Measurements from ENCODE around the gene AFTPH.
A peak's percentile ranks its signal among the peaks of the same experiment; 100 is the strongest.
"Not testable (repeated sequence)": the region's sequence is repeated elsewhere in the genome, so short reads cannot be mapped to it uniquely, and the experiment has no call there.

Gene AFTPH

GRCh38 chr2:64501946-64502345, 22.2 kb upstream of the AFTPH start:
- no peak for FAIRE-seq

- FAIRE-seq = no peak
These were observed 21.3 kb upstream of the AFTPH start for GRCh38 chr2:64502860-64503259.

- FAIRE-seq = no peak
These were observed 19.1 kb upstream of the AFTPH start for GRCh38 chr2:64504774-64505720.

- FAIRE-seq = no peak
These were observed 17.4 kb upstream of the AFTPH start for GRCh38 chr2:64506686-64507085.

DNA sequence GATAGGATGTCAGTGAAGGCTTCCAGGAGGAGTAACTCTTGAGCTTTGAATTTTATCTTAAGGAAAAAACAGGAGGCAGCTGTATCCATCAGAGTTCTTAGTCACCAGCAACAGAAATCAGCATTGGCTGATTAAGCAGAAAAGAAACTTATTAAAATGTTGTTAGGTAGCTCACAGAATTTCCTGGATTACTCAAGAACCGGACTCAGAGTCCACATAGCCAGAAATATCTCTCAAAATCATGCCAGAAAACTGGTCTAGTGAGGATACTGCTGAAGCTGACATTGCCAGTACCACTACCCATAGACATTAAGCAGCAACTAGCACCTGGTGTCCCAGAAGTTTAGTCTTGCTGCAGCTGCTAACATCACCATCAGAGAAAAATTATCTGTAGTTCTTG, 10.1 kb upstream of the AFTPH start:
- no peak for FAIRE-seq

DNA sequence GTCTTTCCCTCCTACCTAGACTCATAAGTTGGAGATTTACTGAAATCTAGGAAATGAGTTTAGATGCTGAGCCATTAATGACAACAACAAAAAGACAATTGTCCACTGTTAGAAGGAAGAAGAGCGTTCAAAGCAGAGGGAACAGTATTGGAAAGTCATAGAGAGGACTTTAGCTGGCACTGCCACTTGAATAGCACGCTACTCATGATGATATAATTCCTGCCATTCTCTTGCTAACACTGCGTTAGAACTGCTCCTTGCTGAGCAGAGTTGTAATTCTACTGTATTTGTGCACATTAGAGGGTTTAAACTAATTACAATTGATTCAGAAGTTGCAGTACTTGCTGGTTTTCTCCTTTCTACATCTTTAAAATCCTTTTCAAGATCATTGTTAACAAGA, 9.0 kb upstream of the AFTPH start:
- no peak for FAIRE-seq

DNA sequence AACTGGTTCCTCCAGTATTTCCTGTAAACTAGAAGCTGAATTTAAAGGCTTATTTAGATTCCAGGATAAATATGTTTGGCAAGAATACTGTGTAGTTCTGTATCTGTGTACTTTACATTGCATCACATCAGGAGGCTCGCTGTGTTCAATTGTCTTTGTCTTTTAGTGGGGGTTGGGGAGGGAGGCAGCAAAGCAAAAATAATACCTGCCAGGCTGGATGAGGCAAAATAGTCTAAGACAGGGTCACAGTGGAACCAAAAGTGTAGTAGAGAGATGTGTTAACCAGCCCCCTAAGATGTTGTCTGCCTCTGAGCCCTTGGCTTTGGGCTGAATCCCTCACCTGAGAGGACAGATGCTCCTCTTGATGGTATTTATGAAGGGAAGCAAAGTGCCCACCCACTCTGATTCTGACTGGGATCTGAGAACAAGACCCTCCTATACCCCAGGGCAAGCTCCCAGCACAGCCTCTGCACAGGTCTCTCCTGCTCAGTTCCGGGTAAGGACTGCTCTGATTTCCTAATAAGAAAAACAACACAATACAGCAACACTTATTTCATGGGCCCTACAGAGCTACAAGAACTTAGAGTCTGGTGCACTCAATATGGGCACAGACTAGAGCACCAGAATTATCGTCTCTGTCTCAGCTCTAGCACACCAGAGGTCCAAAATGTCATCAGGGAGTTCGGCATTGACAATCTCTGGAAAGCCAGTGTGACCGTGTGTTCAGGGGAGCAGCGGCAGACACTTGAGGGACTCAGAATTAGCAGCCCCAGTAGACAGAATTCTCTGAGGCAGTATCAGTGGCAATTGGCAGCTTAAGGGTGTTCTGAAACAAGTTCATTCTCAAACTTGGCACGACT, 7.2 kb upstream of the AFTPH start:
- FAIRE-seq = no peak

DNA sequence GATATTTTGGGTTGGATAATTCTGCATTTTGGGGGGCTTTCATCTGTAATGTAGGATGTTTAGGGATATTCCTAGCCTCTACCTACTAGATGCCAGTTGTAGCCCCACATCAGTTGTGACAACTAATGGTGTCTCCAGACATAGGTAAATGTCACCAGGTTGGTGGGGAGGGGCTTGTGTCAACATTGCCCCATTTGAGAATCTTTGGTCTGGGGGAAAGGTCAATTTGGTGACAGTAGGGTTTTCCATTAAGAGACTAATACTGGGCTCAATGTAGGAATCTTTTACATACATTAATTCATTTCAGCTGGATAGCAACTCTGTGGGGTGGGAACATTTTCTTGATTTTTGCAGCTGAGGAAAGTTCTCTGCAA, 6.6 kb upstream of the AFTPH start:
- FAIRE-seq = no peak

- FAIRE-seq = peak; percentile 94
These were observed 1.2 kb upstream of the AFTPH start for GRCh38 chr2:64522843-64523428.

DNA sequence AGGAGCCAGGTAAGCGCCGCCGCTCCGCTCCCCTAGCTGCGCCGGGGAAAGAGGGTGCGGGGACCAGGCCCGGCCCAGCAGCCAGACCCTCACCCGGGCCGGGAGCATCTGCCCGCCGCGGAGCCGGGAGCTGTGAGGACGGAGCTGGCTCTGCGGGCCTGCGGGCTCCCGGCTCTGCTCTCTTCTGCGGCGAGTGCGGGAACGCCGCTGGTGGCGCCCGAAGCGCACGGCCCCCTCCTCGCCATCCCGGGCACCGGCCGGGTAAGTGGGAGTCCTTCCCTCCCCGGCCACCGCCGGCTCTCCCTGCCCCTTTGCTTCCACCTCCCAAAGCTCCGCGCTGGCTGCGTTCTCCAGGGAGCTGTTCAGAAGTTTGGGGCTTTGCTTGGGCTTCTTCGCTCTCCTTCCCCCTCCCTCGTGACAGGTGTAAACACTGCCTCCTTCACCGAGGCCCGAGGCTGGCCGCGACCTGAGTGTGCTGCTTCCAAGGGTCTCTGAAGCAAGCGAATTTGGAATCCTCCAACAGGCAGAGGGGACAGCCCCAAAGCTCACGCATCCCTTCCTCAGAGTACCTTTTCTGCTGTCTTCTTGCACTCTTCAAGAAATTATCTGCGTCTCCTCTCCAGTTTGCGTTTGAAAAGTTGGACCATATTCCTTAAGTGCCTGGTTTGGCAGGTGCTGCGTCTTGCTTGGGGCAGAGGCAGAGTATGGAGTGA, 632 bp downstream of the AFTPH start:
- FAIRE-seq = no peak

- FAIRE-seq = no peak
These were observed 1.1 kb downstream of the AFTPH start for GRCh38 chr2:64525317-64525613.

DNA sequence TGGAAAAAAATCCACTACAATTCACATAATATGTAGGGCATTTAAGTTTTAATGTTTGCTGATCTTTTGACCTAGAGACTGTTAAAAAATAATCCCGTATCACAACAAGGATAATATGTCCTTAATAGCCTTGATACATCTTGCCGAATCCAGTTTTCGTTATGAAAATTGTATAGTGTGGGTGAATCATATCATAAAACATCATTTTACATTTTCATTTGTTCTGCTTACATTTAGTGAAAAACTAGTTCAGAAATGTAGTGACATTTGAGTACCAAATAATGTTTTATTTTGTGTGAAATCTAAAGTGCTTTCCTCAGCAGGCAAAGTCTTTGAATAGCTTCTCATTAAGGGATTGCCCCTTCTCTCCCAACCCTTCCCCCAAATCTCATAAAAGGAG, 1.9 kb downstream of the AFTPH start:
- FAIRE-seq = no peak

DNA sequence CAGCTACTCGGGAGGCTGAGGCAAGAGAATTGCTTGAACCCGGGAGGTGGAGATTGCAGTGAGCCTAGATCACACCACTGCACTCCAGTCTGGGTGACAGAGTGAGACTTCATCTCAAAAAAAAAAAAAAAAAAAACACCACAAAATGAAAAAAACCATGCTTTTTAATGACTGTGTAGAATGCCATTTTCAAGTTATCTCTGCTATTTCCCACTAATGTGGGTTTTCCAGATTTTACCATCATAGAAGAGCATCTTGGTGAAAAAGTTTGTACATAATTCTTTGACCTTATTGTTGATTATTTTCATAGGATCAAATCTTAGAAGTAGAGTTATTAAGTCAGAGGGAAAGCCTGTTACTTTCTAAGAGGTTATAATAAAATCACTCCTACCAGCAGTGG, 6.8 kb downstream of the AFTPH start:
- not testable (repeated sequence) for FAIRE-seq

GRCh38 chr2:64532030-64532429, 7.9 kb downstream of the AFTPH start:
- FAIRE-seq = no peak

DNA sequence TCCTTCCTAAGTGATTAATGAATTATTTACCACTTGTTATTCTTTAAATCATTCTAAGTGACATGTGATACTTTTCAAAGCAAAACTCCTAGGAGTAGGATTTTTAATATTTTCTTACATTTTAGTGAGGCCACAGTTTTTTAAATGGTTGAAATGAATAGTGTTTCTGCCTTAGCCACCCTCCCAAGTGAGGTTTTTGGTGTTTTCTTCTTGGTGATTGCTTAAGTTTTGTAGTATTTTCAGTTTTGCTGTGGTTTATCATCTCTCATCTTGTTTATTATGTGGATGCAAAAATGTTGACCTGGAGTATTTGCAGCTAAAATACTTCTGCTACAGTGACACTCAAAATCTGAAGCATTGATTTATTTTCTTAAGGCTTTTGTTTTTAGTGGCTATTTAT, 9.8 kb downstream of the AFTPH start:
- peak; percentile 34 for FAIRE-seq

GRCh38 chr2:64534363-64534762, 10.2 kb downstream of the AFTPH start:
- peak; percentile 3 for FAIRE-seq

GRCh38 chr2:64535024-64535423, 10.9 kb downstream of the AFTPH start:
- no peak for FAIRE-seq

- FAIRE-seq = no peak
These were observed 13.9 kb downstream of the AFTPH start for GRCh38 chr2:64537991-64538390.

- FAIRE-seq = no peak
These were observed 14.8 kb downstream of the AFTPH start for GRCh38 chr2:64538764-64539433.

GRCh38 chr2:64540615-64541014, 16.5 kb downstream of the AFTPH start:
- FAIRE-seq = no peak

DNA sequence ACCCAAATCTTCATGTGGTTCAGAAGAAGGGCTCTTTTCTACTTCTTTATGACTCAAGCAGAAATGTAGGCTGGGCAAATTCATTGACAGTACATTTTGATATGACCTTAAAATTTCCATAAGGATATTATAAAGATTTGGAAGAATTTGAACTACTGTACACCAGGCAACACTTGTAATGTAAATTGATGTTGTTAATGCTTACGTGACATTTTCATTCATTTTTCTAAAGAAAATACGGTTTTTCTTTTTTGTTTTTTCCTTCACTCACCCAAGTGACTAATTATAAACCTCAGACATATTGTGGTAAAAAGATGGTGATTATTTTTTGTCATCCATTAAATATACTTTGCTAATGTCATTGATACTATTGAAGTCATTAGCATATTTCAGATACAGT, 17.4 kb downstream of the AFTPH start:
- FAIRE-seq = no peak
